GM21447 (cell line): ENCODE measurements around the gene SEZ6L2.

Source experiments
- ATAC-seq: cut with Tn5 transposase; IDR thresholded peaks from one replicate; pipeline ENCODE4 v1.9.1; 2021; ENCODE audit not compliant: unreplicated experiment

SEZ6L2 gene

DNA sequence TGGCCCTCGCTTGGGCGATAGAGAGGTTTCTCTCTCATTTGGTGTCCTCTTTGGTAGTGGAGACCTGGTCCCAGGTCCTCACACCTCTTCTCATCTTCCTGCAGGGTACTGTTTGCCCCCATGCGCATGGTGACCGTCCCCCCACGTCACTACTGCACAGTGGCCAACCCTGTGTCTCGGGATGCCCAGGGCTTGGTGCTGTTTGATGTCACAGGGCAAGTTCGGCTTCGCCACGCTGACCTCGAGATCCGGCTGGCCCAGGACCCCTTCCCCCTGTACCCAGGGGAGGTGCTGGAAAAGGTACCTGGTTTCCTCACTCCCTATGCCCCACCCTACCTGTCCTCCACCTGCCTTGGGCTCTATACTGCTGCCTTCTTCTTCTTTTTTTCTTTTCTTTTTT is 68.6 kb downstream of the SEZ6L2 start:
- no peak for ATAC-seq

DNA sequence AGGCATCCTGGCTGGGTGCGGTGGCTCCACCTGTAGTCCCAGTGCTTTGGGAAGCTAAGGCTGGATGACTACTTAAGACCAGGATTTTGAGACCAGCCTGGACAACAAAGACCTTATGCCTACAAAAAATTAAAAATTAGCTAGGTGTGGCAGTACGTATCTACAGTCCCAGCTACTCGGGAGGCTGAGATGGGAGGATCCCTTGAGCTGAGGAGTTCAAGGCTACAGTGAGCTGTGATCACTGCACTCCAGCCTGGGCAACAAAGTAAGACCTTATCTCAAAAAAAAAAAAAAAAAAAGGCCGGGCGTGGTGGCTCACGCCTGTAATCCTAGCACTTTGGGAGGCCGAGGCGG is 73.0 kb downstream of the SEZ6L2 start:
- no peak for ATAC-seq

DNA sequence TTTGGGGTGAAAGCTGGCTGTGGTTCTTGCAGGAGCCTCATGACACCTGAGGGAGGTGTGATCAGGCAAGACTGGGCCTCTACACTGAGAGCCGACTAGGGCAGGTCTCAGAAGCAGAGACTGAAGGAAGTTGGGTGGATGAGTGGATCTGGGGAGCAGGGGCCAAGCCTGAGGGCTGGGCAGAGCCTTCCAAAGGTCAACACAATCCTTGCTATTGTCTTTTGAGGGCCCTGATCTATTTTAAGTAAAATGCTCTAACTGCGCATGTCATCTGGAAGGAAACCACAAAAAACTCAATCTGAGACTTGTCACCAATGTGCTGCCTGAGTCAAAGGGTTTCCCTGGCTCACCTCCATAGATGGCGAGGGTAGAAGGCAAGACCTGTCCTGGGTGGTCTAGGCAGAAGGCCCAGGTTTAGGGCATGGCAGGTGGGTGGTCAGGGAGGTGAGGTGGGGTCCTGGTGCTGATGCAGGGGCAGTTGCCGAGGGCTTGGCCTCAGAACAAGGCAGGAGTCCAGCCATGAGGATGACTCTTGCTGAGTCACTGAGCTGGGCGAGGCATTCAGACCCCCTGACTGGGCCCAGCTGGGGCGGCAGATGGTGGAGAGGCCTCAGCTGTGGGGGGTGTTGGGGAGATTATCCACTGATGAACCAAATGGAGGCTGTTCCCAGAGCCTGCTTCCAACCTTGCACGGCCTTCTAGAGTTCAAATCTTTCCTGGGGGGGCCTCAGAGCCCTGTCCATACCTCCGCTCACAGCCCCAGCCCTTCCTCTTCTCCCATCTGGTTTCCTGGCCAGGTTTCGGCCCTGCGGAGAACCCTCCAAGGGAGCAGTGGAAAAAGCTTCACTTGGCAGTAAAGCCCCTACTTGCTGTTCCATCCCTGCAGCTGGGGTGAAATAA is 74.0 kb downstream of the SEZ6L2 start:
- ATAC-seq = no peak

DNA sequence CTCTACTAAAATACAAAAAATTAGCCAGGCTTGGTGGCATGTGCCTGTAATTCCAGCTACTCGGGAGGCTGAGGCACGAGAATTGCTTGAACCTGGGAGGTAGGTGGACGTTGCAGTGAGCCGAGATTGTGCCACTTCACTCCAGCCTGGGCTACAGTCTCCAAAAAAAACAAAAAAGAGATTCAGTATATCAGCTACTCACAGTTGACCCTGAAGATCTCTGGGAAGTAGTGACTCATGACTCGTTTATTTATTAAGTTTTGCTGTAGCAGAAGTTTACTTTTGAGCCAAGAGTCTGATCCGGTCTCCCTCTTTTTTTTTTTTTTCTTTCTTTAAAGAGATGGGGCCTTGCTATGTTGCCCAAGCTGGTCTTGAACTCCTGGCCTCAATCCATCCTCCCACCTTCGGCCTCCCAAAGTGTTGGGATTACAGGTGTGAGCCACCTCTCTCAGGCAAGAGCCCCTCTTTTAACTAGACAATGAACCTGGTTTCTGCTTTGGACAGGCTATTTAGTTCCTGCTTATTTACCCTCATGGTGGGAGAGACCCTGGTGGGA is 74.7 kb downstream of the SEZ6L2 start:
- ATAC-seq = no peak

DNA sequence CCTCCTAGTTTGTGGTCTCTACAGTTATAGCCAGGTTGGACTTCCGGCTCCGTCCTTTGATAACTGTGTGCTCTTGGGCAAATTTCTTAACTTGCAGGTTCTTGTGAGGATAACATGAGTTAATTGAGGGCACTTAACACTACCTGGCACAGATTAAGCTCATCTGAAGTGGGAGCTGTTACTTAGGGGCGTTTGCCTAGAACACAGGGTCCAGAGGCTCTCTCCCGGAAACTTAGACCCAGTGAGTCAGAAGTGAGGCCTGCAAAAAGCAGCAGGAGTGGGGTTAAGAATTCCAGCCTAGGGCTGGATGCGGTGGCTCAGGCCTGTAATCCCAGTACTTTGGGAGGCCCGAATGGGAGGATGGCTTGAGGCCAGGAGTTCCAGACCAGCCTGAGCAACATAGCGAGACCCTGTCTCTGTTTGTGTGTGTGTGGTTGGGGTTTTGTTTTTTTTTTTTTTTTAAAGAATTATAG is 77.7 kb downstream of the SEZ6L2 start:
- ATAC-seq = no peak
